ENCODE data around the gene FANCC.

DNA sequence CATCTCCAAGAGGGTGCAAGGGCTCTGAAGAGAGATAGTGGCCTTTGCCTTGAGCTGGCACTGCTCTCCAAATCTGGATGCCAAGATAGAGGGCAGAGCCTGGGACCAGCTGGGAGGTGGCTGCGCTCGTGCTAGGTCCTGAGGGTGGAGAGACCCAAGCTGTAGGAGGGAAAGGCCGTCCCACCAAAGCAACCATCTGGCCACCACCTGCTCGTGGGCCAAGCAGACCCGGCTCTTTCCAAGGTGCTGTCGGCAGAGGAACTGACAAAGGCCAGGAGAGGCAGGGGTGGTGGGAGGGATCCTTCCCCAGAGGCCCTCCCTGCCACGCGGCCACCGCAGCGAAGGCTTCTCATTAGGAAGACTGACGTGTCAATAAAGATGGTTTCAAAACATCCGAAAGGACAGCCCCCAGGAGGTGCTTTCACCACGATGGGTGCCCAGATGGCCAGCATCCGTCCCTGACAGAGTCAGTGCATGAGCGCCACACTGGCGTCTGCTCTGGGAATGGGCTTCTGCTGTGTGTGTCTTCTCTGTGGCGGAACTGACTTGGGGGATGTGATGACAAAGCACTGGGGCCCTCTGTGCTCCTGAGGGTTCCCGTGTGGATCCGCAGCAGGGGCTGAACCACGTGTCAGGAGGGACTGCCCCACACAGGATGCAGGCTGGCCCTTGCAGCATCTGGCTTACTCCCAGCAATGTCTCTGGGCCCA, 213.5 kb downstream of the FANCC start:
- TF ChIP-seq YY1 (IDR thresholded peaks at IDR 0.05; ENCODE audit: insufficient read depth, insufficient read length) (no peak), SUZ12 (IDR thresholded peaks at IDR 0.05; ENCODE audit: extremely low read depth, insufficient read depth, insufficient read length) (no peak), ZNF274 (IDR thresholded peaks at IDR 0.05; ENCODE audit: low read depth, low read length) (no peak)
